Left ventricle myocardium superior (tissue), 1 donor: ENCODE data around the gene KSR1. TPM values are rescaled to one million over a fixed set of nuclear protein-coding genes. Genes with fewer than 3 reads are reported as not detected.
"Not testable (repeated sequence)": the region's sequence is repeated elsewhere in the genome, so short reads cannot be mapped to it uniquely, and the experiment has no call there.

Source experiments
- ATAC-seq: fragments of 200-7000 bp; cut with Tn5 transposase; one replicate; pipeline ENCODE4 v1.9.1; 2020; ENCODE audit warnings: mild to moderate bottlenecking, moderate library complexity
- DNase-seq: peaks from one replicate; pipeline ENCODE4 v3.0.0-alpha.2; 2020
- intact Hi-C: fragments of 100-400 bp; cut with micrococcal nuclease; formaldehyde crosslinking; loops from one replicate; pipeline ENCODE4 v1.11.0; 2022
- total RNA-seq: library from RNA; stranded (reverse); fragmentation: NEBNext Ultra II Directional; extraction: Animal tissue kit (Norgen Biotek cat#: 25700); gene quantifications from one replicate; pipeline ENCODE4 v1.2.1, GENCODE V29; 2021
- donor health status: DM: no; HTN: yes; CAD: no; lungs with severe emphysema.

KSR1 gene
- total RNA-seq, 1 donor from 2014 or later, result 10.2 TPM

DNA sequence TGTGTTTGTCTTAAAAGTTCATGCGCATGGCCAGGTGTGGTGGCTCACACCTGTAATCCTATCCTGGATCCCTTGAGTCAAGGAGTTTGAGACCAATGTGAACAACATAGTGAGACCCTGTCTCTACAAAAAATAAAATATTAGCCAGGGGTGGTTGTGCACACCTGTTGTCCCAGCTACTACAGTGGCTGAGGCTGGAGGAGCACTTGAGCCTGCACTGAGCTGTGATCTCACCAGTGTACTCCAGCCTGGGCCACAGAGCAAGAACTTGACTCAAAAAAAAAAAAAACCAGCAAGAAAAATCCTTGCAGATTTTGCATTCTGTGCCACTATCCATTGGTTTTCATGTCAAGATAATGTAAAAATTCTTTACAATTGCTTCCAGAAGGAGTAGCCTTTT, 8.2 kb downstream of the KSR1 start:
- no peak for ATAC-seq
- intact Hi-C loops, result no loop called here
- DNase-seq, result no peak

DNA sequence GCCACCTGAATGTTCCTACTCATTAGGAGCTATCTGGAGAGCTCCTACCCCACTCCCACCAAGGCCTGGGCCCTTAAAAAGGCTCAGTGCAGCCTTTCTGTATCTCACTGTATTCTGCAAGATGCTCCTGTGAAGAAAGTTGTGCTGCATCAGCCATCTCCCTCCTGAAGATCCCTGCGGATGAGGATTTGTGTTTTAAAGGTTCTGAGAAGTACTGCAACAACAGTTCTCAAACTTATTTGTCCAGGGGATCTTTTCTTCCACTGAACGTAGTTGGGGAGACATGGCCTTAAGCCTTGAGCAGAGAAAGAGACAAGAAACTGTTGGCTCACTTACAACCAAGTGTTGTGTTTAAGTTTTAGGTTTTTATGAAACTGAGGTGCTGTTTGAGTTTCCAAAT, 9.6 kb downstream of the KSR1 start:
- DNase-seq, ATAC-seq, intact Hi-C loops: not testable (repeated sequence)

- intact Hi-C loops, result no loop called here
- DNase-seq (no peak), ATAC-seq (peak; percentile 29)
Measured at GRCh38 chr17:27466376-27466742, 10.1 kb downstream of the KSR1 start.

DNA sequence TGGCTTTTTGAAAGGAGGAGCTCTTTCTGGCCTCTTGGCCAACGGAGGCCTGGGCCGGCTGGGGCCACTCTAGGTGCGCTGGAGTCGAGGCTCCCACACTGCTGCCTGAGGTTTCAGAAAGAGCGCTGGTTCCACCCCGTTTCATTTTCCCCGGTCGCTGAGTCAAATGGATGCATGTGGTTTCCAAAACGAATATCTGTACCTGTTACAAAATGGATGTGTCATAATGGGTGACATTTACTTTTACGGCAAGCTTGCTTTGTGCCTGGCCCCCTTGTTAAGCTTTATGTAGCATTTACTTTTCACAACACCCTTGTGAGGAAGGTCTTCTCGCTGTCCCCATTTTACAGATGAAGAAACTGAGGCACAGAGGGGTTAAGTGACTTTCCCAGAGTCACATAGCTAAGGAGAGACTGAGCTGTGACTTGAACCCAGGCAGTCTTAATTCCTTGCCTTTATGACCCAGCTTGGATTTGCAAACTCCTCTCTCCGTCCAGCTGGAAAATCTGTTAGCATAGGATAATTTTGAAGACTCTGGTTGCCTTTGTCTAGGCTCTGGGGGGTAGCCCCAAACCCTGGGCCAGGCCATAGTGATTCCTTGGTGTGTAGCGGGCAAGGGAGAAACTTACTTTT, 10.6 kb downstream of the KSR1 start:
- DNase-seq (peak; percentile 49), ATAC-seq (peak; percentile 47)
- intact Hi-C loops, result no loop called here

DNA sequence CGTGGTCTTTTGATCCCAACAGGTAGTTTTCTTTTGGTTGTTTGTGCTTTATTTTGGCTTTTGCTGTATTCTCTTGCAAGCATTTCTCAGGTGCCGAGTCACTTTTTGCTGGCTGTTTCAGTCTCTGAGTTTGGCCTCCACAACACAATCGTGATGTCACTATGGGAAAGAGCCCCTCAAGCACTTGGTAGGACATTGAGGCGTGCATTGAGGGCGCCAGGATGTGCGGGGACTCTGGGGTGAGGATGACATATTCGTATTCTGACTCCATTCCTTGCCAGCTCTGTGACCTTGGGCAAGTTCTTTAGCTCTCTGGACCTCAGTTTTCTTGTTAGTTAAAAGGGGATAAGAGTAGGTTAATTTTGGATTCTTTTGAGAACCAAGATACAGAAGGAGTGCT, 13.0 kb downstream of the KSR1 start:
- intact Hi-C loops, result no loop called here
- ATAC-seq, result no peak

DNA sequence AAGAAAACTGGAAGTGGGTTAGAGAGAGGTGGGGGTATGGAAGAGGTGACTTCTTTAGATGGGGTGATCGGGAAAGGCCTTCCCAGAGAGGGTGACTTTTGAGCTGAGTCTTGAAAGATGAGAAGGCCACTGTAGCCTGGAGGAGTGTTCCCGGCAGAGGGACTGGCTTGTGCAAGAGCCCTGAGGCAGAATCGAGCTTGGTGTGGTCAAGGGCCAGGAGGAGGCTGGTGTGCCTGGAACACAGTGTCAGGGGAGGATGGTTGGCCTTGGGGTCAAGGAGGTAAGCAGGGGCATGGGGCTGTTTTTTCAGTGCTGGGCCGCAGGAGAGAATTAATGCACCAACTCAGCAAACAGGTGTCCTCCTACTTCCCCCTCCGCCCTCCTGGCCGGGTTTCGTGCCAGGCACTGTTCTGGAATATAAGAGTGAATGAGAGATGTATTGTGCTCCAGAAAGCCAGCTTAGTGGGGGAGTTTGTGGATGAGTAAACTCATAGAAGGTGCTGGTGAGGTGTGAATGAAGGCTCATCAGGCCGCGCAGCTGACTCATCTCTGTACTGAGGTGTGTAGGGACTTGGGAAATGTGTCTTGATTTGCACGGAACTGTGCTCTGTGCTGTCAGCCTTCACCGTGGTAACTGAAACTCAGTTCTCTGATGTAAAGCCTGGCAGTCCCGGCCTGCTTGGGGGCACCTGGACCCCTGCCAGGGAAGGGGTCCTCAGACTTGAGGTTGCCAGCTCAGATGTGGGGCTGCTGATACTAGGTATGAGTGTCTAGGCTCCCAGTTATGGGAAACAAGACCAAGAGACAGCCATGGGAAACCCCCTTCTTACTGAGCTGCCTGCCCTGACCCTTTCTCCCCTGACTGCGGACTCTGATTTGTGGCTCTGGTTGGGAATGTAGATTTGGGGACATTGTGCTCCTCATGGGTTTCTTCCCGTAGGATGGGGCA, 15.3 kb downstream of the KSR1 start:
- ATAC-seq (no peak), DNase-seq (no peak)
- intact Hi-C loops, result no loop called here

More for the DNA sequence above, 13.0 kb downstream of the KSR1 start:
- no peak for DNase-seq

DNA sequence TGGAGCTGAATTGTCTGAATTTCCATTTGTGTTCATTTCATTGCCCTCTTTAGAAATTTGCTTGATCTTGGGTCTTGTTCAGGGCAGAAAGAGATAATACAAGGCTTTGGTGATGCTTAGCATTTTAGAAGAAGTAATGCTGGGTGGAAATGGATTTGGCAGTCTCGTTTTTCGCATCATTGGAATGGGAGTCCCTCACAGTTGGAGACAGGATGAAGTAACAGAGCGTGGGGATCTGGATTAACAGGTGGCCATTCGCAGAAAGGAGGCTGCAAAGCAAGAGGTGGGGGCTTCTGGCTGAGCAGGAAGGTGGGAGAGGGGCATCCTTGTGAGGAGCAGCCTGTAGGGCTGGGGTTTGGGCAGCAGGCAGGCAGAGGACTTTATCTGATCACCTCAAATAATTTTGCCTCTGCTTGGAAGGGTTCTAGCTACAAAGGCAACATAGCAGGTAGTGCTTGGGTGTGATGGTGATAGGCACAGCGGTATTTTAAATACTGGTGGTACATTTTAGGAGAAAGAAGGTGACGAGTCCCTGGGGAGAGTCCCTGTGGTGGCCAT, 17.0 kb downstream of the KSR1 start:
- intact Hi-C loops, result no loop called here
- DNase-seq (no peak), ATAC-seq (no peak)

DNA sequence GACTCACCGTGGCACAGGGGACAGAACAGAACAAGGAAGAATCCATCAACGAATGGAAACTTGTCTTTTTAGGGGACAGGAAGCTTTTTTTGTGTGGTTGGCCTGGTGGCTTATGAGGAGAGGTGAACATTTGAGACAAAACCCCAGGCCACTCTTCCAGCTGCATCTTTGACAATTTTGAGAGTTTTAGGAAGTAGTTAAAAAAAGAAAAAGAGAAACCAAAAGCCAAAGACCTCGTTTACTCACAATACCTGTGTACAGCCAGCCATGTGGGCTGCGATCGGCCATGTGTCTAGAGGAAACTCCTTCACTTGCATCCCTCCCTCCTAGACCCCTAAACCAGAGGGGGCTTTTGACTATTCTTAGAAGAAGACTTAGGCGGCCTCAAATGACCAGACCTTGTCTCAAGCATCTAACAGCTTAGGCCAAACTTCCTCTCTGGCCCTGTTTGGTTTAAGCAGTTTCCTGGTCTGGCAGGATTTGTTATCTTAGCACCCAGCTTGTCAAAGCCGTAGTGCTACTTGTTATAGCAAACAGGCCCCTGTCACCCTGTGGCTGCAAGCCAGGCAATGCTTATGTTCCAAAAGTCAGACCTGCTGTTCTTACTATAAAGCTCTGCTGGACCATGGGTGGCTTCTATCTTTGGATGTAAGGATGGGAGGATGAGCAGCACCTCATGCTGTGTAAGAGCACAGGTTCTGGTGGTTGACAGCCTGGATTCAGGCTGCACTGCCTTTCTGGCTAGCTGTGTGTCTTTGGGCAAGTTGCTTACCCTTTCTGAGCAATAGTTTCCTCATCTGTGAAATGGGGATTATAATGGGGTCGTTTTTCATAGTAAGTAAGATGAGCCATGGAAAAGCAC, 17.7 kb downstream of the KSR1 start:
- DNase-seq (peak; percentile 80), ATAC-seq (peak; percentile 78)
- intact Hi-C loops, result no loop called here

- DNase-seq (no peak), ATAC-seq (no peak)
- intact Hi-C loops, result no loop called here
Measured at GRCh38 chr17:27475070-27475673, 18.9 kb downstream of the KSR1 start.

DNA sequence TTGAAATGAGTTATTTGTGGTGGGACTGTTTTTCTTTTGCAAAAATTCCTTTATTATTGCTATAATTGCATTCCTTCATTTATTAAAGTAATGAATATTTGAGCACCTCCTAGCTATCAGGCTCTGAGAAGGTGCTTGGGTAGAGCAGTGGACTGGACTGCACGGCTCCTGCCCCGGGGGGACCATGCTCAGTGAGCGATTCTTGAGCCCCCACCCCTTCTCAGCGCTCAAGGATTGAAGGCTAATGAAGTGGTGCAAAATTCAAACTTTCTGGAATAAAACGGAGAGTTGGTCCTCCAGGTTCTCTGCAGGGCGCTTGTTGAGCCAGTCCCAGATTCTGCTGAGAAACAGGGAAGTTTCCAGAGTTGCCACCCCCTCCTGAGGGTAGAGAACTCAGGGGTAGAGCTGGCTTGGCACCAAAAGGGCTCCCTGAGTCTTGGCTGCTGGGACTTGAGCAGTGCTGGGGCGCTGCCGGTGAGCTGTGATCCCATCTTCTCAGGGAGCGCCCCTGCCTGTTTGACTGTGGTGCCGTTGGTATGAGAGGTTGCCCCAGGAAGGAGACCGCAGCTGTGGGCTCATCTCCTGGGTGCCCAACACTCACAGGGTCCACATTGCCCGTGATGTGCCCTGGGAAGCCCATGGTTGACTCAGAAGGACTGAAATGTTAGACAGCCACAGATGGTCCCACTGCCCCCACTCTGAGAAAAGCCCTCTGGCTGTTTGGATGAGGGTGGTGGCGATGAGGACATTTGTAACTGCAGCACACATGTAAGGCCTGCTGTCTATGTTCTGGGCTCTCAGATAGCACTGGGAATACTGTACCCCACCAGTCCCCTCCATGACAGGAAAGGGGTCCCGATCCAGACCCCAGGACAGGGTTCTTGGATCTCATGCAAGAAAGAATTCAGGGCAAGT, 20.0 kb downstream of the KSR1 start:
- no peak for DNase-seq
- no peak for ATAC-seq
- intact Hi-C loops, result no loop called here

GRCh38 chr17:27477050-27477888, 21.0 kb downstream of the KSR1 start:
- ATAC-seq (no peak), DNase-seq (no peak)
- intact Hi-C loops, result no loop called here

DNA sequence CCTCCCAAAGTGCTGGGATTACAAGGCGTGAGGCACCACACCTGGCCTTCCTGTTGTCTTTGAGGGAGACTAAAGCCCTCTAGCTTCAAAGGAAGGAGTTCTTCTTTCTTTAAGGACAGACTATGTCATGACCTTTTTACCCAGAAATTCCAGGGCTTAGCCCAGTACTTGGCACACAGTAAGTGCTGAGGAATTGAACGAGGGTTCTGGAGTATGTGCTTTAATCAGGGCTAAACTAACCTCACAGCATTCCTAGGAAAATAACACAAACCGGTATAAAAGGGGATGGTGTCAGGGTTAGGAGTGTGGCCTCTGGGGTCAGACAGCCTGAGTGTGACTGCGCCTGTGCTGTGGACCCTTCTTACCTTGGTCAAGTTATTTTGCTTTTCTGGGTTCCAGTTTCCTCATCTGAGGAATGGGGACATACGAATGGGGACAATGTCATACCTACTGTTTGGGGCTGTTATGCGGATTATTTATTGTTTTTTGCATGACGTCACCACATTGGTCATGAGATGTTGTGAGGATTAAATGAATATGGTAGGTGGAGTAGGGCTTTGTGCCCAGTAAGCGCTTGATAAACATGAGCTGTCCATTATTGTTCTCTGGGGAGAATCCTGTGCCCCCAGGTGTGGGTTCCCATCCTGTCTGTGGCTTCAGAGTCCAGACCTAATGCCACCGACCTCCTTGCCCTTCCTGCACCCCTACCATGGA, 21.9 kb downstream of the KSR1 start:
- ATAC-seq, result no peak
- intact Hi-C loops, result no loop called here
- DNase-seq, result no peak

- ATAC-seq, result no peak
Measured at GRCh38 chr17:27478901-27479538, 22.8 kb downstream of the KSR1 start.

DNA sequence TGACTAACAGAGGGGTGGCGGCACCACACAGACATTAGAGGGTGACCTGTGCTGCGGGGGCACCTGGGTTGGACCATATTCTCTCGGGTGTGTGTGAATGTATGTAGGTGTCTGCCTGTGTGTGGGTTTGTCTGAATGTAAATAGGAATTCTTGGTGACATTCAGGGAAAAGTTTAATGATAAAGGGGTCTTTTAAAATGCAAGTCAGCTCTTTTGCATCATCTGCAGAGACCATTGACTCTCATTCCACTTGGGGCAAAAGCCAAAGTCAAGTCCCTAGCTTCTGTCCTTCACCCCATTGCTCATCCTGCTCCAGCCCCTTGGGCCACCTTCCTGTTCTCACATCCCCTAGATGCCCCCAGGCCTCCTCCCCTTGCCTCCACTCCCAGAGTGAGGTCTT, 23.6 kb downstream of the KSR1 start:
- DNase-seq, result no peak
- intact Hi-C loops, result no loop called here
- ATAC-seq, result no peak

More at GRCh38 chr17:27478901-27479538, 22.8 kb downstream of the KSR1 start:
- intact Hi-C loops, result no loop called here
- no peak for DNase-seq

DNA sequence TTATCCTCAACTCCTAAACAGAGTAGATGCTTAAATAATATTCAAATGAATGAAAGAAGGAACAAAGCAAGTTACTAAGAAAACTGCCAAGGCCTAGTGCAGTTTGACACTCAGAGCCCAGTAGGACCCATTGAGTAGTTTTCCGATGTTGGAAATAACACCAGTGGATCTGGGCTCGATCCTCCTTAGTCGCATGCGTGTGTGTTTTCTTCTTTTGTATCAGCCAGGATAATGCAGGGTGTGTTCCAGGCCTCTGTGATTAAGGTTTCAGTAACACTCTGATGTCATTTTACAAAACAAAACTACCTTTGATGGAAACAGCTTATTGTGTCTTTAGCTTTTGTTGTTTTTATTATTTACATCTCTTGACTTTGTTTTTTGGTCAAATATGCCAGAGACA, 24.5 kb downstream of the KSR1 start:
- intact Hi-C loops, result no loop called here
- ATAC-seq (no peak), DNase-seq (no peak)

GRCh38 chr17:27481327-27481726, 25.1 kb downstream of the KSR1 start:
- no peak for ATAC-seq
- intact Hi-C loops, result no loop called here

More at GRCh38 chr17:27481327-27481726, 25.1 kb downstream of the KSR1 start:
- no peak for DNase-seq
